Measurements from ENCODE around the gene SERPIND1. TPM values are rescaled to one million over a fixed set of nuclear protein-coding genes. Genes with fewer than 3 reads are reported as not detected.

SERPIND1 gene
- total RNA-seq, 1 donor from 2014 or later, result not detected

- FAIRE-seq (no peak), DNase-seq (ENCODE audit: low read depth) (no peak)
- TF ChIP-seq, protein P1, sequence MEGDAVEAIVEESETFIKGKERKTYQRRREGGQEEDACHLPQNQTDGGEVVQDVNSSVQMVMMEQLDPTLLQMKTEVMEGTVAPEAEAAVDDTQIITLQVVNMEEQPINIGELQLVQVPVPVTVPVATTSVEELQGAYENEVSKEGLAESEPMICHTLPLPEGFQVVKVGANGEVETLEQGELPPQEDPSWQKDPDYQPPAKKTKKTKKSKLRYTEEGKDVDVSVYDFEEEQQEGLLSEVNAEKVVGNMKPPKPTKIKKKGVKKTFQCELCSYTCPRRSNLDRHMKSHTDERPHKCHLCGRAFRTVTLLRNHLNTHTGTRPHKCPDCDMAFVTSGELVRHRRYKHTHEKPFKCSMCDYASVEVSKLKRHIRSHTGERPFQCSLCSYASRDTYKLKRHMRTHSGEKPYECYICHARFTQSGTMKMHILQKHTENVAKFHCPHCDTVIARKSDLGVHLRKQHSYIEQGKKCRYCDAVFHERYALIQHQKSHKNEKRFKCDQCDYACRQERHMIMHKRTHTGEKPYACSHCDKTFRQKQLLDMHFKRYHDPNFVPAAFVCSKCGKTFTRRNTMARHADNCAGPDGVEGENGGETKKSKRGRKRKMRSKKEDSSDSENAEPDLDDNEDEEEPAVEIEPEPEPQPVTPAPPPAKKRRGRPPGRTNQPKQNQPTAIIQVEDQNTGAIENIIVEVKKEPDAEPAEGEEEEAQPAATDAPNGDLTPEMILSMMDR (IDR thresholded peaks at IDR 0.05; ENCODE audit: insufficient read depth, low read length, severe bottlenecking), result no peak
- Histone ChIP-seq H3K27me3 (ENCODE audit: control insufficient read depth, insufficient read depth, low read length) (no peaks in the 10 kb centered on the region), H3K4me3 (ENCODE audit: low read depth, low read length) (no peak overlapping the region), H3K36me3 (ENCODE audit: control insufficient read depth, insufficient read depth, low read length) (peaks cover 11% of the 10 kb centered on the region)
These were observed 22.6 kb upstream of the SERPIND1 start for GRCh38 chr22:20751185-20751851.

GRCh38 chr22:20752104-20752741, 21.7 kb upstream of the SERPIND1 start:
- FAIRE-seq (no peak), DNase-seq (ENCODE audit: low read depth) (no peak)
- Histone ChIP-seq H3K36me3 (ENCODE audit: control insufficient read depth, insufficient read depth, low read length) (peaks cover 9% of the 10 kb centered on the region), H3K4me3 (ENCODE audit: low read depth, low read length) (no peak overlapping the region), H3K27me3 (ENCODE audit: control insufficient read depth, insufficient read depth, low read length) (no peaks in the 10 kb centered on the region)
- TF ChIP-seq, protein P1 (IDR thresholded peaks at IDR 0.05; ENCODE audit: insufficient read depth, low read length, severe bottlenecking), result no peak

GRCh38 chr22:20752873-20753272, 21.0 kb upstream of the SERPIND1 start:
- Histone ChIP-seq H3K36me3 (ENCODE audit: control insufficient read depth, insufficient read depth, low read length) (peaks cover 9% of the 10 kb centered on the region), H3K4me3 (ENCODE audit: low read depth, low read length) (no peak overlapping the region), H3K27me3 (ENCODE audit: control insufficient read depth, insufficient read depth, low read length) (no peaks in the 10 kb centered on the region)
- DNase-seq (ENCODE audit: low read depth) (no peak), FAIRE-seq (no peak)
- TF ChIP-seq, protein P1 (IDR thresholded peaks at IDR 0.05; ENCODE audit: insufficient read depth, low read length, severe bottlenecking), result no peak

DNA sequence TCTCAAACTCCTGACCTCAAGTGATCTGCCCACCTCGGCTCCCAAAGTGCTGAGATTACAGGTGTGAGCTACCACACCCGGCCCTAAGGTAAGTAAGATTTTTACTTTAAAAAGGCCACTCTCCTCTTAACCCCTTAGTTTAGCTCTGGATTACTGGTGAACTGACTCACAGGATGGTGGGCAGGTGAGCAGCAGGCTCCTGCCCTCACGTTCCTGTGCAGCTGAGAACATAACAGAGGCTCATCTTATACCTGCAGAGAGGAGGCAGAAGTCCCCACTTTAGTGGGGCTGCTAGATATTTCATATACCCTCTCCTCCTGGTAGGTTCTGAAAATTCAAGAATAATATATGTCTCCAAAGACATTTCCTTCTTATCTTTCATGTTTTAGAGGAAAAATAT, 17.1 kb upstream of the SERPIND1 start:
- no peaks in the 10 kb centered on the region for H3K27me3 ChIP-seq (ENCODE audit: control insufficient read depth, insufficient read depth, low read length)
- TF ChIP-seq, protein P1 (IDR thresholded peaks at IDR 0.05; ENCODE audit: insufficient read depth, low read length, severe bottlenecking), result no peak
- FAIRE-seq (no peak), DNase-seq (ENCODE audit: low read depth) (no peak)
- H3K4me3 ChIP-seq (ENCODE audit: low read depth, low read length), result no peak overlapping the region
- H3K36me3 ChIP-seq (ENCODE audit: control insufficient read depth, insufficient read depth, low read length), result peaks cover 7% of the 10 kb centered on the region

- Histone ChIP-seq H3K4me3 (ENCODE audit: low read depth, low read length) (no peak overlapping the region), H3K36me3 (ENCODE audit: control insufficient read depth, insufficient read depth, low read length) (peaks cover 5% of the 10 kb centered on the region), H3K27me3 (ENCODE audit: control insufficient read depth, insufficient read depth, low read length) (no peaks in the 10 kb centered on the region)
- FAIRE-seq (no peak), DNase-seq (ENCODE audit: low read depth) (no peak)
- TF ChIP-seq, protein P1 (IDR thresholded peaks at IDR 0.05; ENCODE audit: insufficient read depth, low read length, severe bottlenecking), result no peak
These were observed 15.2 kb upstream of the SERPIND1 start for GRCh38 chr22:20758688-20759087.
